ENCODE results near the gene RPS6KB1.

DNA sequence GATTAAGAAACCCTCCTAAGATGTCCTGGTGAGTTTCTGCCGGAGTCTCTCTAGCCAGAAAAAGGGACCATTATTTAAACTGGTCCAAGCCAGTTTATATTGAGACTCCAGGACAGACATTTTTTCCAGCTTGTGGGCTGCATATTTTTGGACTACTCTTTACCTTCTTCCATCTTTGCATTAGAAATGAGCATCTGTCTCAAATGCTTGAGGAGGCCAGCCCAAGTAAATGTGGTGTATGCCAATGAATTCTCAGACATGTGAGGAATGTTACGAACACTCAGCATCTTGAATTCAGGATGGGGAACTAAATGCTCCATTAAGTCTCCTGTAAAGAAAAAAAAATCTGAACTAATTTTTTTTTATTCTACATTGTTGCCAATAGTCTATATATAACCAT lies 18.5 kb upstream of the RPS6KB1 start:
- TF ChIP-seq, protein P1, sequence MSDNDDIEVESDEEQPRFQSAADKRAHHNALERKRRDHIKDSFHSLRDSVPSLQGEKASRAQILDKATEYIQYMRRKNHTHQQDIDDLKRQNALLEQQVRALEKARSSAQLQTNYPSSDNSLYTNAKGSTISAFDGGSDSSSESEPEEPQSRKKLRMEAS (IDR thresholded peaks at IDR 0.05) = no peak
- no peak for TF ChIP-seq POLR2A (IDR thresholded peaks at IDR 0.05; ENCODE audit: borderline replicate concordance, extremely low read depth, insufficient read depth, insufficient read length)
